GM08714 (cell line): Measurements from ENCODE around the gene KCNH4.
A peak's percentile ranks its signal among the peaks of the same experiment; 100 is the strongest.
"Not testable (repeated sequence)": the region's sequence is repeated elsewhere in the genome, so short reads cannot be mapped to it uniquely, and the experiment has no call there.

Source experiments
- H3K4me3 ChIP-seq: fragments of 200-500 bp; sonication (Bioruptor generic); 2 replicates; pipeline ENCODE4 v1.5.1; 2014; ENCODE audit warnings: mild to moderate bottlenecking, low read length, inconsistent platforms
- ZNF274 ChIP-seq: IDR thresholded peaks from 2 replicates; pipeline ENCODE4 v1.6.1; 2012; ENCODE audit warnings: mild to moderate bottlenecking, low read depth, low read length

The KCNH4 gene

GRCh38 chr17:42188749-42189650, 8.1 kb upstream of the KCNH4 start:
- H3K4me3 ChIP-seq = no peak overlapping the region
- no peak for TF ChIP-seq ZNF274

GRCh38 chr17:42187833-42188232, 6.9 kb upstream of the KCNH4 start:
- no peak for TF ChIP-seq ZNF274
- no peak overlapping the region for H3K4me3 ChIP-seq

GRCh38 chr17:42186191-42186590, 5.2 kb upstream of the KCNH4 start:
- H3K4me3 ChIP-seq = not testable (repeated sequence)

DNA sequence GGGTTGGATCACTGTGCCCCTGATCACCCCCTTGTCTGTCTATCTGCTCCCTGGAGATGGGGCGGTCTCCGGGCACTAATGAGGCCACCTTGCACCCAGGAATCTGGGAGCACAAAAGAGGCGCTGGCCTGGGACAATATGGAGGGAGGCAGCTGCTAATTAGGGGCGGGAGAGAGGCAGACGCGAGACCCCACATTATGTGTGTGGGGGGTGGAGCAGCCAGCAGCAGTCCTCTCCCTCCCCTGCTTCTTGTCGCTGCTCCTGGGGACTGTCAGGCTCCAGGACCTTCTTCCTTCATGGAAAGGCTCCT, 4.6 kb upstream of the KCNH4 start:
- TF ChIP-seq ZNF274 = no peak
- H3K4me3 ChIP-seq = no peak overlapping the region

- no peak for TF ChIP-seq ZNF274
- no peak within 1 kb of the TSS; the same call in 1 of the 2 replicates for H3K4me3 ChIP-seq
Observed at GRCh38 chr17:42184713-42185620, 4.0 kb upstream of the KCNH4 start, which contains the start of gene HCRT. Gene HCRT, minus strand, starts transcription at chr17:42185452. Its CDS starts 87 bp downstream, at chr17:42185365.

- TF ChIP-seq ZNF274 = no peak
- peak overlapping the region; percentile 56; the same call in 1 of the 2 replicates for H3K4me3 ChIP-seq
Observed at GRCh38 chr17:42183741-42184711, 3.1 kb upstream of the KCNH4 start.

DNA sequence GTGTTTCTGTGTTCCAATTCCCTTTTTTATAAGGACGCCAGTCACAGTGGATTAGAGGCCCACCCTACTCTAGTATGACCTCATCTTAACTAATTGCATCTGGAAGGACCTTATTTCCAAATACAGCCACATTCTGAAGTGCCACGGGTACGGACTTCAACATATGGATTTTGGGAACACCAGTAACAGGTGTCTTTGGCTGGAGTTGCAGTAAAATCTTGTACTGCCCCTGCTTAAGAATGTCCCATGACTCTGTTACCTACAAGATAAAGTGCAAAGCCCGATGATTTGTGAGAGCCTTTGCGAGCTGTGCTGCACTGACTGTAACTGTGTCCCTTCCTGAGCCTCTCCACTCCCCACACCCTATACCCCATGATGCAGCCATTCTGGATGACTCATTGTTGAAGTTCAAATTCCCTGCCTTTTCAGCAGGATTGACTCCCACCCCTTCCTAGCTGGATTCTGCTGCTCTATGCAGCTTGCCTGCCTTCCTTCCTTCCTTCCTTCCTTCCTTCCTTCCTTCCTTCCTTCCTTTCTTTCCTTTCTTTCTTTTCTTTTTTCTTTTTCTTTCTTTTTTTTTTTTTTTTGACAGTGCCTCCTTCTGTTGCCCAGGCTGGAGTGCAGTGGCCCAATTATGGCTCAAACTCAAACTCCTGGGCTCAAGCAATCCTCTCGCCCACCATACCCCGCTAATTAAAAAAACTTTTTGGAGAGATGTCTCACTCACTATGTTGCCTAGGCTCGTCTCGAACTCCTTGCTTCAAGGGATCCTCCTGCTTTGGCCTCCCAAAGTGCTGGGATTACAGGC, 2.2 kb upstream of the KCNH4 start:
- no peak for TF ChIP-seq ZNF274
- peak overlapping the region; percentile 56; the same call in 1 of the 2 replicates for H3K4me3 ChIP-seq

- H3K4me3 ChIP-seq = no peak overlapping the region
- no peak for TF ChIP-seq ZNF274
Observed at GRCh38 chr17:42181851-42182207, 887 bp upstream of the KCNH4 start.

GRCh38 chr17:42180411-42180921, 476 bp downstream of the KCNH4 start:
- peak overlapping the region; percentile 41; the same call in 1 of the 2 replicates for H3K4me3 ChIP-seq
- no peak for TF ChIP-seq ZNF274

DNA sequence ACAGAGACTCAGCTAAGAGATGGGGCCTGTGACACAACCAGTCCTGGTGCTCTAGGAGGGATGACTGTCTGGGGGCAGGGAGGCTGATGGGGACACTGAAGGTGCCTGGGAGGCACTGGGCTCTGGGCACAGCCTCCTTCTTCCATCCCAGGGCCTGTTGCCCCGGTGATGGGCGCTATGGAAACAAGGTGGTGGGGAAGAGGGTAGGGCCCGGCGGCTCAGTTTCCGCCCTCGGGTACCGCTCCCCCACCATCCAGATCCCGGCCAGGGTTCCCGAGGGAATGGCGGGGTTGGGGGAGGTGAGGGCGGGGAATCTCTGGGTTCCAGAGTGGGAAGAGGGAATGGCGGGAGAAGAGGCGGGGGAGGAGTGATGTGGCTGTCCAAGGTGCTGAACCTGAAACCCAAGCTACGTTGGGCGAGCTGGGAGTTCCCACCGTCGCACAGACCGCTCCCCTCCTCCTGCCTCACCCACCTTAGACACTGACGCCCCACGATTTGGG, 981 bp downstream of the KCNH4 start:
- TF ChIP-seq ZNF274 = no peak
- no peak overlapping the region for H3K4me3 ChIP-seq

DNA sequence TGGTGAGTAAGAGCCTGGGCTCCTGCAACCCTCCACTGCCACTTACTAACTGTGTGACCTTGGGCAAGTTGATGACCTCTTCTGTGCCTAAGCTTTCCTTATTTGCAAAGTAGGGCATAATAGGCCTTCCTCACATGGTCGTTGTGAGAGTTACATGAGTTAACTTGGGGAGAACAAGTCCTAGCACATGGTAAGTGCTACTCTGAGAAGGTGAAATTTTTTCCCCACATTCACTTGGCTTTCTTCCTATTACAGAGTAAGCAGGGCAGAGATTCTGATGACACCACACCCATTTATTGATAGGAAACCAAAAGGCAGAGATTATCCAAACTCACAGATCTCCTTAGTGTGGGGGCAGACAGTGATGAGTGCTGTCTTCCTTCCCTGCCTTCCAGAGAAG, 1.6 kb downstream of the KCNH4 start:
- TF ChIP-seq ZNF274 = no peak
- H3K4me3 ChIP-seq = no peak overlapping the region

- H3K4me3 ChIP-seq = no peak overlapping the region
- TF ChIP-seq ZNF274 = no peak
Observed at GRCh38 chr17:42178817-42179216, 2.1 kb downstream of the KCNH4 start.

DNA sequence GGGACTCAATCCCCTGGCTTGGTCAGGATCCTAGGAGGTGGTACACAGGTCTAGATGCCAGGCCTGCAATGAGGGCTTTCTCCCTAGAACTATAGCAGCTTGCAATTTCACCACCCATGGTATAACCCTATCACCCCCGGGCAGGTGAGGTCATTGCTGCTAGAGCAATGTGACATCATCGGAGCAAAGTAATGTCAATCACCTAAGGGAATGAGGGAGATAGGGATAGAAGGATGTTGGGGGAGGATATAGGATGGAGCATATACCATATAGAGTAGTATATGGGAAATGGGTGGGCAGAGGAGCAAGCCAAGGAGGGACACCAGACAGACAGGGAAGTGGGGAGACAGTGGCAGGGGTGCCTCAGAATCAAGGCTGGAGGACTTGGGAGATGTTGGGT, 3.3 kb downstream of the KCNH4 start:
- no peak for TF ChIP-seq ZNF274
- no peak overlapping the region for H3K4me3 ChIP-seq
